GM21423 (cell line): ENCODE data around the gene COX6A2.

Experiments used
- ATAC-seq: cut with Tn5 transposase; IDR thresholded peaks from one replicate; pipeline ENCODE4 v1.9.1; 2021; ENCODE audit warnings: mild to moderate bottlenecking, moderate library complexity; ENCODE audit not compliant: unreplicated experiment

Gene COX6A2

DNA sequence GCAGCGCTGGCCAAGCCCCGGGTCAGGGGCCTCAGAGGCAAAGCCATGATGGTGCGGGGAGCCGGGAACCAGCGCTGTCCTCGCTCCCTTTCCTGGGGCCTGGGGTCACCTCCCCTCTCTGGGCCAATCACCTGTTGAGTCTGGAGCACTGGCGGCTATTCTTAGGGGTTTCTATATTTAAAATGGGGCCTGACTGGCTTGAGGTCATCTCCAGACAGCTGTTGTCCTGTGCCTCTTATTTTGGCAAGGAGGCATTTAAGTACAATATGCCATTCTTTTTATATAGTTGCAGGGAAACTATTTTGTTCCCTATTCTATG lies at the start of gene COX6A2:
TSS of gene COX6A2 (minus strand) at position 82 of the 319 bp plus-strand sequence. CDS start at position 47, 35 bp downstream.
- ATAC-seq, result no peak

DNA sequence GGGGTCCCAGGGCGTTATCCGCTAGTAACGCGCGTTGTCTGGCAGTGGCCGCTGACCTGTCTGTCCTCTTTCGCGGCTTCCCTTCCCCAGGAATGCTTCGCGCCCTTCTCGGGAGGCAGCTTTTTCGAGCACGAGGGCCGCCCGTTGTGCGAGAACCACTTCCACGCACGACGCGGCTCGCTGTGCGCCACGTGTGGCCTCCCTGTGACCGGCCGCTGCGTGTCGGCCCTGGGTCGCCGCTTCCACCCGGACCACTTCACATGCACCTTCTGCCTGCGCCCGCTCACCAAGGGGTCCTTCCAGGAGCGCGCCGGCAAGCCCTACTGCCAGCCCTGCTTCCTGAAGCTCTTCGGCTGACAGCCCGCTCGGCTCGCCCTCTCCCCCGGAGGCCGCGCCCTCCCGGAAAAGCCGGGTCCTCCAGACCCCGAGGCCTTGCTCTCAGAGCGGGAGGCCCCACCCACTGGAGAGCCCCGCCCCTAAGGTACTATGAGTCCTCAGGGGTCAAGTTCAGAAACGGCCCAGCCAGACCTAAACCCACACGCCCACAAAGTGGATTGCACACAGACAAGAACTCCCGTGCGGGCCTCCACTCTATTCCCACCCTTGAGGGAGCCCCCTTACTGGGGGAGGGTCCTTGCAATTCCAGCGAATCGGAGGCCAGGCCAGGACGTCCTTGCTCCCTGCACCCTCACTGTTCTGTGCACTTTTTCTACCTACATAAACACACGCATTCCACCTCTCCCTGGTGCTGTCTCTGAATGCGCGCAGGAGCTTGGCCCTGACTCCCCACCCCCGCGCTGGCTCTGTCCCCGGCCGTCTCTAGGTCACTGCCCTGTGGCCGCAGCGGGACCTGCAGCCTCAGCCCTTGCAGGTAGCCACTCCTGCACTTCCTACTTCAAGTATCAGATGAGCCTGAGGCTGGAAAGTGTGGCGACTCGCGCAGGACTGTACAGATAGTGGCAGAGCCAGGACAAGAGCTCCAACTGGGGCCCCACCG lies 49.4 kb upstream of the COX6A2 start:
- ATAC-seq, result no peak

GRCh38 chr16:31476303-31477219 lies 48.4 kb upstream of the COX6A2 start:
- ATAC-seq, result peak; percentile 68

- ATAC-seq, result no peak
Observed at GRCh38 chr16:31475946-31476302, 47.8 kb upstream of the COX6A2 start.

DNA sequence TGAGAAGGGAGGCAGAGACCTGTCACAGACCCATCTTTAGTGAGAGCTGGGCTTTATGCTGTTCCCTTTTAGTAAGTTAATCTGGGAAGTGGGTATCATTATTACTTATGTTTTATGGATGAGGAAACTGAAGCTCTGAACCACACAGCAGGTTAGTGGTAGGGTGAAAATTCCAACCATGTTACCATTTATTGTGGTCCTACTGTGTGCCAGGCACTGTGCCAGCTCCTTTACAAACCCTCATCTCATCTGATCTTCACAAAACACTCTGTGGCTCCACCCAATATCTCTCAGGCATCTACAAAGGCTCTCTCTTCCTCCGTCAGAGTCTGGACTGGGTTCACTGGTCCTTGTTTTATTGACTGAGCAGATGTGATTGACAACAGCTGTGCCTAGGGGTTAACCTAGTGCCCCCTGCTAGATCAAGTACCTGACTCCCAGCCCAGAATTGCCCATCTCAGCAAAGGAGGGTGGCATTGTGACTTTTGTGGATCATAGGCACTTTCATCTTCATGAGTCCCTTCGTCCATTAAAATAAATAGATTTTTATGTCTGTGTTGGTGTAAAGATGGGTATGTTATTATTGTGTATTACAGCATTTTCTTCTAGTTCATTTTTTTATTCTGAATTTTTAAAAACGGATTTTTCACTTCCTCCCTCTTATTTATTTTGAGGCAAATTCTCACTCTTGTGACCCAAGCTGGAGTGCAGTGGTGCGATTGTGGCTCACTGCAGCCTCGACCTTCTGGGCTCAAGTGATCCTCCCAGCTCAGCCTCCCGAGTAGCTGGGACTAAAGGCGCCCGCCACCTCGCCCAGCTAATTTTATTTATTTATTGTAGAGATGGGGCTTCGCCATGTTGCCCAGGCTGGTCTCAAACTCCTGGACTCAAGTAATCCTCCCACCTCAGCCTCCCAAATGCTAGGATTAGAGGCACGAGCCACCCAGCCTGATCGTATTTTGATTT lies 46.9 kb upstream of the COX6A2 start:
- no peak for ATAC-seq

GRCh38 chr16:31474173-31474714 lies 46.1 kb upstream of the COX6A2 start:
- ATAC-seq, result no peak

DNA sequence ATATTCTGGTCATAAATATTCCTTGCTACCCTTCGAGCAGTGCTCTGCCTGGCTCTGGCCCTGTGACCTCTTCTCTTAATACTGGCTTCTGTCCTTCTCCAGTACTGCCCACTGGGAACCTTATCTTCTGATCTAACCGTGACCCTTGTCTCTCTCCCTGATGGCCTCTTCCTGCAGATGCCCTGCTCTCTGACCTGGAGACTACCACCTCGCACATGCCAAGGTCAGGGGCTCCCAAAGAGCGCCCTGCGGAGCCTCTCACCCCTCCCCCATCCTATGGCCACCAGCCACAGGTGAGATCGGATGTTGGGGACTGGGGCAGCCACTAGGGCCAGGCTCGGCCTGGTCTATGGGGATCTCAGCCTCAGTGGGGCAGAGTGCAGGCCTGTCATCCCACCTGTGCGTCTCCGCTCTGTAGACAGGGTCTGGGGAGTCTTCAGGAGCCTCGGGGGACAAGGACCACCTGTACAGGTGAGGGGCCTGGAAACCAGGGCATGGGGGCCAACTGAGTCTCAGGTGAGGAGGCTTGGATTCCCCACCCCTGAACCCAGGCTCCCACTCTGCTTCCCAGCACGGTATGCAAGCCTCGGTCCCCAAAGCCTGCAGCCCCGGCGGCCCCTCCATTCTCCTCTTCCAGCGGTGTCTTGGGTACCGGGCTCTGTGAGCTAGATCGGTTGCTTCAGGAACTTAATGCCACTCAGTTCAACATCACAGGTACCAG lies 45.3 kb upstream of the COX6A2 start:
- no peak for ATAC-seq

GRCh38 chr16:31472709-31473203 lies 44.6 kb upstream of the COX6A2 start:
- ATAC-seq, result no peak

DNA sequence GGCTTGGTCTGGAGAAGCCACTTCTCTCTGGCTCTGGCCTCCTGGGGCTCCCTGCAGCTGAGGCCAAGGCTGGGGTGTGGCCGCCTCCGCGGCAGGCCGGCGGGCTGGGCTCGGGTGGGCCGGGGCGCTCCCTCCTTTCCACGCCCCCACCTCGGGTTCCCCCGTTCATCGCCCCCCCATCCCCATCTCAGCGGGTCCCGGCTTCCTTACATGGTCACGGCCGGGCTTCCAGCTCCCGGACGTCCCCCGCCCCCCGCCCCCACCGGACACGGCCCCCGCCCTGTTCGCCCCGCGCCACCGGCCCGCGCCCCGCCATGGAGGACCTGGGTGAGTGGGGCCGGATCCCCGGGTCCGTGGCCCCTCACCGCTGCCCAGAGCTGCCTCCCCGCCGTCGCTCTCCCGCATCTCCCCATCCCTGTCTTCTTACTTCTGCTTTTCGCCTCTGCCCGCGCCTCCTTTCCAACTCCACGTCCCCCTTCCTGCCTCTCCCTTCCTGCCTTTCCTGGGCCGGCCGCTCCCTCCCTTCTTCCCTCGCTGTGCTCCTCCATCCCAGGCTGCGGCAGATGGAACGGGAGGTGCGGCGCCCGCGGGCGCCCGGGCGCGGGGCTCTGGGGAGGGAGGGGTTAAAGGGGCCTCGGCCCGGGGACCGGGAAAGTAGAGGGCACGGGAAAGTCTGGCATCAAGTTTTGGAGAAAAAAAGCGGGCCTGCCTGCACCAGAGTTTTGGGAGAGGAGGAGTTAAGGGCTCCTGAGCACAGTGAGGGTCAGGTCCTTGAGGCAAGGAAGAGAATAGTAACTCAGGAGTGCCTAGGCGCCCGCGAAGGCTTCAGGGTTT lies 43.9 kb upstream of the COX6A2 start, which contains the start of gene TGFB1I1:
TSS of gene TGFB1I1 (plus strand) at position 278 of the 834 bp plus-strand sequence. CDS start at position 315, 37 bp downstream.
- ATAC-seq, result no peak

- no peak for ATAC-seq
Observed at GRCh38 chr16:31471241-31471874, 43.2 kb upstream of the COX6A2 start.

DNA sequence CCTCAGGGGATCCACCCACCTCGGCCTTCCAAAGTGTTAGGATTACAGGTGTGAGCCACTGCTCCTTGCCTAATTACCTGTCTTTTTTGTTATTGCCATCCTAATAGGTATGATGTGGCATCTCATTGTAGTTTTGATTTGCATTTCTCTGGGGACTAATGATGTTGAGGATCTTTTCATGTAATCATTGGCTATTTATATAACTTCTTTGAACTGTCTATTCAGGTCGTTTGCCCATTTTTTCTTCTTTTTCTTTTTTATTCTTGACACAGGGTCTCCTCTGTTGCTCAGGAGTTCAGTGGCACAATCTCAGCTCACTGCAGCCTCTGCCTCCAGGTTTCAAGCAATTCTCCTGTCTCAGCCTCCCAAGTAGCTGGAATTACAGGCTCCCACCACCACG lies 42.5 kb upstream of the COX6A2 start:
- no peak for ATAC-seq

DNA sequence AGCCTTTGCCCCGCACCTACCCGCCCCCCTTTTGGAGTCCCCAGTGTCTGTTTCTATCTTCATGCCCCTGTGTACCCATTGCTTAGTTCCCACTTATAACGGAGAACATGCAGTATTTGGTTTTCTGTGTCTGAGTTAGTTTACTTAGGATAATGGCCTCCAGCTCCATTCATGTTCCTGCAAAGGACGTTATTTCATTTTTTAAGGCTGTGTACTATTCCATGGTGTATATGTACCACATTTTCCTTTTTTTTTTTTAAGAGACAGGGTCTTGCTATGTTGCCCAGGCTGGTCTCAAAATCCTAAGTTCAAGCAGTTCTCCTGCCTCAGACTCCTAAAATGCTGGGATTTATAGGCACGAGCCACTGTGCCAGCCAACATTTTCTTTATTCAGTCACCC lies 39.7 kb upstream of the COX6A2 start:
- ATAC-seq, result no peak

GRCh38 chr16:31467151-31467773 lies 39.1 kb upstream of the COX6A2 start:
- peak; percentile 73 for ATAC-seq

DNA sequence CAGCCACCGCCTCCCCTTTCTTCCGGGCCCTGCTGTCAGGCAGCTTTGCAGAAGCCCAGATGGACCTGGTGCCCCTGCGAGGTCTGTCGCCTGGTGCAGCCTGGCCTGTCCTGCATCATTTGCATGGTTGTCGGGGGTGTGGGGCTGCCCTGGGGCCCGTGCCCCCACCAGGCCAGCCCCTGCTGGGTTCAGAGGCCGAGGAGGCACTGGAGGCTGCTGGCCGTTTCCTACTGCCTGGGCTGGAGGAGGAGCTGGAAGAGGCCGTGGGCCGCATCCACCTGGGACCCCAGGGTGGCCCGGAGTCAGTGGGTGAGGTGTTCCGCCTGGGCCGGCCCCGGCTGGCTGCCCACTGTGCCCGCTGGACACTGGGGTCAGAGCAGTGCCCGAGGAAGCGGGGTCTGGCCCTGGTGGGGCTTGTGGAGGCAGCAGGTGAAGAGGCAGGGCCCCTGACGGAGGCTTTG lies 38.3 kb upstream of the COX6A2 start:
- ATAC-seq, result no peak

GRCh38 chr16:31465788-31466370 lies 37.7 kb upstream of the COX6A2 start:
- no peak for ATAC-seq

GRCh38 chr16:31464781-31465260 lies 36.7 kb upstream of the COX6A2 start:
- ATAC-seq, result no peak

DNA sequence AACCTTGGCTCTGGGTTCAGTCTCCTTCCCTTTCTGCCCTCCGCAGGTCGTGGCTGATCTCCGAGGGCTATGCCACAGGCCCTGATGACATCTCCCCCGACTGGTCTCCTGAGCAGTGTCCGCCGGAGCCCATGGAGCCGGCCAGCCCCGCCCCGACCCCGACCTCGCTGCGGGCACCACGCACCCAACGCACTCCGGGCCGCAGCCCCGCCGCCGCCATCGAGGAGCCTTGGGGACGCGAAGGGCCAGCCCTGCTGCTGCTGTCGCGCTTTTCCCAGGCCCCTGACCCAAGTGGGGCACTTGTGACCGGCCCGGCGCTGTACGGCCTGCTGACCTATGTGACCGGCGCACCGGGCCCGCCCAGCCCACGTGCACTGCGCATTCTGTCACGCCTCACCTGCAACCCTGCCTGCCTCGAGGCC lies 36.2 kb upstream of the COX6A2 start:
- no peak for ATAC-seq
